Renal cortical epithelial cell (primary cell): ENCODE measurements around the gene PSMB11. TPM values are rescaled to one million over a fixed set of nuclear protein-coding genes. Genes with fewer than 3 reads are reported as not detected.
"Not testable (repeated sequence)": the region's sequence is repeated elsewhere in the genome, so short reads cannot be mapped to it uniquely, and the experiment has no call there.

Source experiments
- DNase-seq: peaks from one replicate; pipeline ENCODE4 v3.0.0-alpha.2; 2011; ENCODE audit warnings: low read depth
- total RNA-seq: library from RNA; depleted of rRNA; stranded (reverse); fragments of >200 nt; gene quantifications from 2 replicates; pipeline ENCODE4 v1.2.3, GENCODE V29; 2014

PSMB11 gene
- total RNA-seq: not detected in 2 replicates

GRCh38 chr14:23042162-23042965 lies at the start of gene PSMB11:
Gene PSMB11, plus strand, starts transcription at chr14:23042212. Its CDS starts 14 bp downstream, at chr14:23042226.
- DNase-seq: no peak

GRCh38 chr14:22993517-22993916 lies 48.5 kb upstream of the PSMB11 start:
- DNase-seq: no peak

GRCh38 chr14:22994762-22995275 lies 47.2 kb upstream of the PSMB11 start:
- peak; percentile 76 for DNase-seq

- no peak for DNase-seq
Measured at GRCh38 chr14:22995889-22996625, 46.0 kb upstream of the PSMB11 start.

GRCh38 chr14:22996768-22997654 lies 45.0 kb upstream of the PSMB11 start:
- DNase-seq: no peak

- no peak for DNase-seq
Measured at GRCh38 chr14:22997676-22998323, 44.2 kb upstream of the PSMB11 start.

GRCh38 chr14:22998329-22999012 lies 43.5 kb upstream of the PSMB11 start:
- no peak for DNase-seq

- no peak for DNase-seq
Measured at GRCh38 chr14:23000860-23001259, 41.2 kb upstream of the PSMB11 start.

GRCh38 chr14:23002592-23002991 lies 39.4 kb upstream of the PSMB11 start:
- no peak for DNase-seq

GRCh38 chr14:23004274-23004673 lies 37.7 kb upstream of the PSMB11 start:
- not testable (repeated sequence) for DNase-seq

GRCh38 chr14:23005451-23006187 lies 36.4 kb upstream of the PSMB11 start:
- no peak for DNase-seq

GRCh38 chr14:23006188-23006534 lies 35.9 kb upstream of the PSMB11 start:
- no peak for DNase-seq

- DNase-seq: peak; percentile 95
Measured at GRCh38 chr14:23006544-23007419, 35.2 kb upstream of the PSMB11 start.

- DNase-seq: no peak
Measured at GRCh38 chr14:23008831-23009230, 33.2 kb upstream of the PSMB11 start.

- DNase-seq: no peak
Measured at GRCh38 chr14:23009483-23009938, 32.5 kb upstream of the PSMB11 start.

GRCh38 chr14:23009939-23010726 lies 31.9 kb upstream of the PSMB11 start, which contains the start of gene C14orf93:
Gene C14orf93, minus strand, starts transcription at chr14:23010143. Its CDS starts 11,120 bp downstream, at chr14:22999023.
- DNase-seq: peak; percentile 28

- DNase-seq: no peak
Measured at GRCh38 chr14:23013054-23013748, 28.8 kb upstream of the PSMB11 start.

GRCh38 chr14:23013749-23014054 lies 28.3 kb upstream of the PSMB11 start:
- not testable (repeated sequence) for DNase-seq
